NOMO-1 treated with DMSO at 0.1 percent for 48 hours (cell line): ENCODE measurements around the gene ASGR1.
A peak's percentile ranks its signal among the peaks of the same experiment; 100 is the strongest.
"Not testable (repeated sequence)": the region's sequence is repeated elsewhere in the genome, so short reads cannot be mapped to it uniquely, and the experiment has no call there.

Experiments
- DNase-seq: peaks from one replicate; lab custom pipeline; 2025; ENCODE audit not compliant: unreplicated experiment; lab: John Stamatoyannopoulos, UW

Gene ASGR1

GRCh38 chr17:7191069-7191468, 11.9 kb upstream of the ASGR1 start:
- DNase-seq = no peak

- no peak for DNase-seq
Observed at GRCh38 chr17:7190276-7190917, 11.2 kb upstream of the ASGR1 start.

GRCh38 chr17:7186241-7186640, 7.1 kb upstream of the ASGR1 start:
- no peak for DNase-seq

GRCh38 chr17:7184647-7185046, 5.5 kb upstream of the ASGR1 start:
- no peak for DNase-seq

GRCh38 chr17:7184091-7184488, 4.9 kb upstream of the ASGR1 start:
- DNase-seq = no peak

- DNase-seq = no peak
Observed at GRCh38 chr17:7183433-7184090, 4.4 kb upstream of the ASGR1 start.

GRCh38 chr17:7182101-7182500, 2.9 kb upstream of the ASGR1 start:
- not testable (repeated sequence) for DNase-seq

- no peak for DNase-seq
Observed at GRCh38 chr17:7178973-7179316, 225 bp downstream of the ASGR1 start.

- DNase-seq = no peak
Observed at GRCh38 chr17:7177954-7178477, 1.2 kb downstream of the ASGR1 start.

- DNase-seq = peak; percentile 65
Observed at GRCh38 chr17:7177191-7177953, 1.8 kb downstream of the ASGR1 start.

GRCh38 chr17:7176841-7177190, 2.4 kb downstream of the ASGR1 start:
- no peak for DNase-seq

- DNase-seq = no peak
Observed at GRCh38 chr17:7176107-7176840, 2.9 kb downstream of the ASGR1 start.

- no peak for DNase-seq
Observed at GRCh38 chr17:7175330-7175733, 3.8 kb downstream of the ASGR1 start.

GRCh38 chr17:7174603-7175326, 4.4 kb downstream of the ASGR1 start:
- DNase-seq = no peak

GRCh38 chr17:7173687-7174602, 5.2 kb downstream of the ASGR1 start:
- no peak for DNase-seq

- DNase-seq = not testable (repeated sequence)
Observed at GRCh38 chr17:7172522-7173191, 6.5 kb downstream of the ASGR1 start.

GRCh38 chr17:7169565-7169908, 9.6 kb downstream of the ASGR1 start:
- DNase-seq = not testable (repeated sequence)

- not testable (repeated sequence) for DNase-seq
Observed at GRCh38 chr17:7168841-7169564, 10.2 kb downstream of the ASGR1 start.

GRCh38 chr17:7167832-7168231, 11.3 kb downstream of the ASGR1 start:
- peak; percentile 92 for DNase-seq
